DND-41 (cell line): ENCODE measurements around the gene PTOV1.

Experiments
- CTCF ChIP-seq: IDR thresholded peaks from 2 replicates; pipeline ENCODE4 v1.5.1; 2012; ENCODE audit warnings: borderline replicate concordance, low read length, moderate library complexity, mild to moderate bottlenecking; ENCODE audit not compliant: poor library complexity, severe bottlenecking; ENCODE audit errors: extremely low read depth
- EZH2 ChIP-seq: IDR thresholded peaks from 3 replicates; pipeline ENCODE4 v1.6.1; 2012; ENCODE audit warnings: borderline replicate concordance, low read depth, mild to moderate bottlenecking, moderate library complexity, low read length, inconsistent platforms; ENCODE audit not compliant: severe bottlenecking

- TF ChIP-seq CTCF (no peak), EZH2 (no peak)
Measured at GRCh38 chr19:49858088-49858985, 7.4 kb downstream of the PTOV1 start.
